Measurements from ENCODE around the gene LIN54.

DNA sequence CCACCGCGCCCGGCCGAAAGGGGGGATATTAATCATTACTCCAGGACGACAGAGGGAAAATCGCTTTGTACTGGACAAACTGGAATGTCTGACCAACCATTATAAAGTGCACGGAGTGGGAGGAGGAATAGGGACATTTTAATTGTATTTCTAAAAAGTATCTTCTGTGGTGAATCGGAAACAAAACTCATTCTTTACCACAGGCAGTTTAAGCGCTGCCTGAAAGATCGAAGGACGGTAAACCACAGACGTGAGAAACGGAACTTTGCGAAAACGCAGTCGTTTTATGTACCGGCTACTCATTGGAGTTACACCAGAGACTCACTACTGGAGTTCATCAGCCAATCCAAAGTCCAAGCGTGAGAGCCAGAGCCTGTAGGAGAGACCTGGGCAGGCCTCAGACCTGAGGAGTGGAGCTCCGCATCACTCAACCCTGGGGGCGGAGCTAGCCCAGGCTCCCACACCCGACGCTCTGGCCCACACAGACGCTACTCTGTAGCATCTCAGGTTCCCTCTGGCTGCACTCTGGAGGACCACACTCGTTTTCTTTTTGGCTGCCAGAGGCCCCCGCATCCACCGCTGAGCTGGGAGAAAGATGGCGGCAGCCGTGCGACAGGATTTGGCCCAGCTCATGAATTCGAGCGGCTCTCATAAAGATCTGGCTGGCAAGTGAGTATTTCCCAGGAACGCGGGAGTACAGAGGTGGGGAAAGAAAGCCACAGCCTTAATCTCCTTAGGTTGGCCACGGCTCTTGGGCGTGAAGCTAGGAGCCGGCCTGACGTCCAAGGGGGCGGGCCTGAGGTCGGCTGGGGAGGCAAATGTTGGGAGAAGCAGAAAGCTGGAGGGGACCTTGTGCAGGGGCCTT, 24.2 kb upstream of the LIN54 start, which contains the start of gene COPS4:
- TF ChIP-seq EHF (CRISPR knock-in tag; IDR thresholded peaks at IDR 0.05) (no peak), MYC (IDR thresholded peaks at IDR 0.05; ENCODE audit: borderline replicate concordance, low read length) (no peak), ESRRA (IDR thresholded peaks at IDR 0.05; ENCODE audit: borderline replicate concordance, low read length) (no peak), KDM1A (IDR thresholded peaks at IDR 0.05; ENCODE audit: low read depth) (no peak)
- TF ChIP-seq, protein P1, sequence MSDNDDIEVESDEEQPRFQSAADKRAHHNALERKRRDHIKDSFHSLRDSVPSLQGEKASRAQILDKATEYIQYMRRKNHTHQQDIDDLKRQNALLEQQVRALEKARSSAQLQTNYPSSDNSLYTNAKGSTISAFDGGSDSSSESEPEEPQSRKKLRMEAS (IDR thresholded peaks at IDR 0.05), result peak; percentile 67
- TF ChIP-seq, protein P2, sequence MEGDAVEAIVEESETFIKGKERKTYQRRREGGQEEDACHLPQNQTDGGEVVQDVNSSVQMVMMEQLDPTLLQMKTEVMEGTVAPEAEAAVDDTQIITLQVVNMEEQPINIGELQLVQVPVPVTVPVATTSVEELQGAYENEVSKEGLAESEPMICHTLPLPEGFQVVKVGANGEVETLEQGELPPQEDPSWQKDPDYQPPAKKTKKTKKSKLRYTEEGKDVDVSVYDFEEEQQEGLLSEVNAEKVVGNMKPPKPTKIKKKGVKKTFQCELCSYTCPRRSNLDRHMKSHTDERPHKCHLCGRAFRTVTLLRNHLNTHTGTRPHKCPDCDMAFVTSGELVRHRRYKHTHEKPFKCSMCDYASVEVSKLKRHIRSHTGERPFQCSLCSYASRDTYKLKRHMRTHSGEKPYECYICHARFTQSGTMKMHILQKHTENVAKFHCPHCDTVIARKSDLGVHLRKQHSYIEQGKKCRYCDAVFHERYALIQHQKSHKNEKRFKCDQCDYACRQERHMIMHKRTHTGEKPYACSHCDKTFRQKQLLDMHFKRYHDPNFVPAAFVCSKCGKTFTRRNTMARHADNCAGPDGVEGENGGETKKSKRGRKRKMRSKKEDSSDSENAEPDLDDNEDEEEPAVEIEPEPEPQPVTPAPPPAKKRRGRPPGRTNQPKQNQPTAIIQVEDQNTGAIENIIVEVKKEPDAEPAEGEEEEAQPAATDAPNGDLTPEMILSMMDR (IDR thresholded peaks at IDR 0.05), result no peak
